SK-N-SH treated with all-trans-retinoic acid at 6 μM for 48 hours (cell line): ENCODE results near the gene ISL1.

ENCODE experiments used
- ATAC-seq: fragments of 200-7000 bp; cut with Tn5 transposase; 3 replicates; pipeline ENCODE4 v1.9.1; 2020; ENCODE audit warnings: mild to moderate bottlenecking, moderate library complexity
- ARNTL ChIP-seq: fragments of 450-650 bp; formaldehyde crosslinking; IDR thresholded peaks from 2 replicates; pipeline ENCODE4 v1.5.0; 2020; ENCODE audit warnings: low read depth, mild to moderate bottlenecking, moderate library complexity, borderline replicate concordance
- BACH2 ChIP-seq: fragments of 250-450 bp; sonication (Bioruptor Pico); IDR thresholded peaks from 2 replicates; pipeline ENCODE4 v1.9.0; 2021; ENCODE audit warnings: mild to moderate bottlenecking, borderline replicate concordance
- CSDC2 ChIP-seq: fragments of 250-450 bp; sonication (Bioruptor Pico); IDR thresholded peaks from 2 replicates; pipeline ENCODE4 v1.5.0; 2020; ENCODE audit warnings: mild to moderate bottlenecking, moderate library complexity
- ESRRG ChIP-seq: fragments of 250-450 bp; sonication (Bioruptor Pico); IDR thresholded peaks from 2 replicates; pipeline ENCODE4 v1.6.1; 2021; ENCODE audit warnings: mild to moderate bottlenecking
- GLIS3 ChIP-seq: fragments of 250-450 bp; sonication (Bioruptor Pico); IDR thresholded peaks from 2 replicates; pipeline ENCODE4 v1.5.0; 2020; ENCODE audit warnings: mild to moderate bottlenecking, moderate library complexity
- ISL1 ChIP-seq: fragments of 250-450 bp; sonication (Bioruptor Pico); IDR thresholded peaks from 2 replicates; pipeline ENCODE4 v2.1.2; 2022; ENCODE audit warnings: mild to moderate bottlenecking, moderate library complexity
- OSR1 ChIP-seq: fragments of 250-450 bp; sonication (Bioruptor Pico); IDR thresholded peaks from 2 replicates; pipeline ENCODE4 v1.8.0; 2022; ENCODE audit warnings: moderate library complexity, mild to moderate bottlenecking, inconsistent platforms
- PPARA ChIP-seq: fragments of 250-450 bp; sonication (Bioruptor Pico); IDR thresholded peaks from 2 replicates; pipeline ENCODE4 v1.5.0; 2020; ENCODE audit warnings: mild to moderate bottlenecking, borderline replicate concordance
- RARB ChIP-seq: fragments of 250-450 bp; sonication (Bioruptor Pico); IDR thresholded peaks from 2 replicates; pipeline ENCODE4 v1.8.0; 2021; ENCODE audit warnings: mild to moderate bottlenecking, moderate library complexity
- SNAI2 ChIP-seq: fragments of 250-450 bp; sonication (Bioruptor Pico); IDR thresholded peaks from 2 replicates; pipeline ENCODE4 v1.5.0; 2020; ENCODE audit warnings: mild to moderate bottlenecking, moderate library complexity
- TCF4 ChIP-seq: fragments of 250-450 bp; sonication (Bioruptor Pico); IDR thresholded peaks from 2 replicates; pipeline ENCODE4 v1.8.0; 2021; ENCODE audit warnings: mild to moderate bottlenecking, moderate library complexity, borderline replicate concordance
- TOX ChIP-seq: fragments of 250-450 bp; sonication (Bioruptor Pico); IDR thresholded peaks from 2 replicates; pipeline ENCODE4 v1.8.0; 2021; ENCODE audit warnings: mild to moderate bottlenecking, moderate library complexity, borderline replicate concordance
- ZFP3 ChIP-seq: fragments of 250-450 bp; sonication (Bioruptor Pico); IDR thresholded peaks from 2 replicates; pipeline ENCODE4 v1.5.0; 2020; ENCODE audit warnings: mild to moderate bottlenecking, moderate library complexity
- ZNF565 ChIP-seq: fragments of 450-650 bp; formaldehyde crosslinking; conservative IDR thresholded peaks from 2 replicates; pipeline ENCODE4 v1.5.0; 2020; ENCODE audit warnings: low read depth, mild to moderate bottlenecking, moderate library complexity
- ZNF70 ChIP-seq: fragments of 450-650 bp; formaldehyde crosslinking; IDR thresholded peaks from 2 replicates; pipeline ENCODE4 v1.5.0; 2020; ENCODE audit warnings: mild to moderate bottlenecking, moderate library complexity
- ZNF8 ChIP-seq: fragments of 450-650 bp; formaldehyde crosslinking; IDR thresholded peaks from 2 replicates; pipeline ENCODE4 v1.5.0; 2020; ENCODE audit warnings: mild to moderate bottlenecking, moderate library complexity
- TF ChIP-seq, protein P1 (sequence below): fragments of 250-450 bp; sonication (Bioruptor Pico); IDR thresholded peaks from 2 replicates; pipeline ENCODE4 v1.8.0; 2021; ENCODE audit warnings: low read depth, mild to moderate bottlenecking, moderate library complexity, borderline replicate concordance
- TF ChIP-seq, protein P2 (sequence below): fragments of 250-450 bp; sonication (Bioruptor Pico); IDR thresholded peaks from 2 replicates; pipeline ENCODE4 v1.5.0; 2020; ENCODE audit warnings: mild to moderate bottlenecking, moderate library complexity
- TF ChIP-seq, protein P3 (sequence below): fragments of 250-450 bp; sonication (Bioruptor Pico); IDR thresholded peaks from 2 replicates; pipeline ENCODE4 v1.5.1; 2020; ENCODE audit warnings: low read depth, mild to moderate bottlenecking, moderate library complexity
- TF ChIP-seq, protein P4 (sequence below): fragments of 250-450 bp; sonication (Bioruptor Pico); IDR thresholded peaks from 2 replicates; pipeline ENCODE4 v1.8.0; 2020; ENCODE audit warnings: mild to moderate bottlenecking, moderate library complexity, borderline replicate concordance
- TF ChIP-seq, protein P5 (sequence below): fragments of 250-450 bp; sonication (Bioruptor Pico); IDR thresholded peaks from 2 replicates; pipeline ENCODE4 v1.5.1; 2021; ENCODE audit warnings: mild to moderate bottlenecking, moderate library complexity

Gene ISL1

DNA sequence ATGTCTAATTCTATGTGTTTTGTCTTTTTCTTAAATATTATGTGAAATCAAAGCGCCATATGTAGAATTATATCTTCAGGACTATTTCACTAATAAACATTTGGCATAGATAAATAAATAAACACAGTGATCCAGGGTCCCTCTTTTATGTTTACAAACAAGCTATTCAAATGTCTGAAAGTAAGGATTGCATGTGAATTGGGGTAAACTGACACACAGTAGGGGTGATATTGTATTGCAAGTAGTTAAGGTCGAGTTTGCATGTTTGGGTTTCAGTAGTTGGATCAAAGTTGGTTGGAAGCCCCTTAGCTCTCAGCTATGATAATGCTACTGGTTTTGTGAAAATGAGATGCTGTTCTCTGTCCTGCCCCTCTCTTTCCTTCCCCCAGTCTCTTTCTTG lies 11.4 kb downstream of the ISL1 start:
- TF ChIP-seq, protein P1, sequence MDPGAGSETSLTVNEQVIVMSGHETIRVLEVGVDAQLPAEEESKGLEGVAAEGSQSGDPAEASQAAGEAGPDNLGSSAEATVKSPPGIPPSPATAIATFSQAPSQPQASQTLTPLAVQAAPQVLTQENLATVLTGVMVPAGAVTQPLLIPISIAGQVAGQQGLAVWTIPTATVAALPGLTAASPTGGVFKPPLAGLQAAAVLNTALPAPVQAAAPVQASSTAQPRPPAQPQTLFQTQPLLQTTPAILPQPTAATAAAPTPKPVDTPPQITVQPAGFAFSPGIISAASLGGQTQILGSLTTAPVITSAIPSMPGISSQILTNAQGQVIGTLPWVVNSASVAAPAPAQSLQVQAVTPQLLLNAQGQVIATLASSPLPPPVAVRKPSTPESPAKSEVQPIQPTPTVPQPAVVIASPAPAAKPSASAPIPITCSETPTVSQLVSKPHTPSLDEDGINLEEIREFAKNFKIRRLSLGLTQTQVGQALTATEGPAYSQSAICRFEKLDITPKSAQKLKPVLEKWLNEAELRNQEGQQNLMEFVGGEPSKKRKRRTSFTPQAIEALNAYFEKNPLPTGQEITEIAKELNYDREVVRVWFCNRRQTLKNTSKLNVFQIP (CRISPR knock-in tag): no peak
- TF ChIP-seq, protein P2, sequence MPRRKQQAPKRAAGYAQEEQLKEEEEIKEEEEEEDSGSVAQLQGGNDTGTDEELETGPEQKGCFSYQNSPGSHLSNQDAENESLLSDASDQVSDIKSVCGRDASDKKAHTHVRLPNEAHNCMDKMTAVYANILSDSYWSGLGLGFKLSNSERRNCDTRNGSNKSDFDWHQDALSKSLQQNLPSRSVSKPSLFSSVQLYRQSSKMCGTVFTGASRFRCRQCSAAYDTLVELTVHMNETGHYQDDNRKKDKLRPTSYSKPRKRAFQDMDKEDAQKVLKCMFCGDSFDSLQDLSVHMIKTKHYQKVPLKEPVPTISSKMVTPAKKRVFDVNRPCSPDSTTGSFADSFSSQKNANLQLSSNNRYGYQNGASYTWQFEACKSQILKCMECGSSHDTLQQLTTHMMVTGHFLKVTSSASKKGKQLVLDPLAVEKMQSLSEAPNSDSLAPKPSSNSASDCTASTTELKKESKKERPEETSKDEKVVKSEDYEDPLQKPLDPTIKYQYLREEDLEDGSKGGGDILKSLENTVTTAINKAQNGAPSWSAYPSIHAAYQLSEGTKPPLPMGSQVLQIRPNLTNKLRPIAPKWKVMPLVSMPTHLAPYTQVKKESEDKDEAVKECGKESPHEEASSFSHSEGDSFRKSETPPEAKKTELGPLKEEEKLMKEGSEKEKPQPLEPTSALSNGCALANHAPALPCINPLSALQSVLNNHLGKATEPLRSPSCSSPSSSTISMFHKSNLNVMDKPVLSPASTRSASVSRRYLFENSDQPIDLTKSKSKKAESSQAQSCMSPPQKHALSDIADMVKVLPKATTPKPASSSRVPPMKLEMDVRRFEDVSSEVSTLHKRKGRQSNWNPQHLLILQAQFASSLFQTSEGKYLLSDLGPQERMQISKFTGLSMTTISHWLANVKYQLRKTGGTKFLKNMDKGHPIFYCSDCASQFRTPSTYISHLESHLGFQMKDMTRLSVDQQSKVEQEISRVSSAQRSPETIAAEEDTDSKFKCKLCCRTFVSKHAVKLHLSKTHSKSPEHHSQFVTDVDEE (CRISPR knock-in tag): no peak
- TF ChIP-seq ZFP3 (no peak), TCF4 (CRISPR knock-in tag) (no peak), ARNTL (CRISPR knock-in tag) (no peak), PPARA (CRISPR knock-in tag) (no peak), TOX (CRISPR knock-in tag) (no peak), OSR1 (CRISPR knock-in tag) (no peak), ESRRG (no peak), GLIS3 (CRISPR knock-in tag) (no peak), ZNF8 (no peak), BACH2 (no peak), SNAI2 (CRISPR knock-in tag) (no peak), CSDC2 (CRISPR knock-in tag) (no peak), ZNF565 (CRISPR knock-in tag) (no peak), ISL1 (CRISPR knock-in tag) (no peak), RARB (no peak)
- TF ChIP-seq, protein P3, sequence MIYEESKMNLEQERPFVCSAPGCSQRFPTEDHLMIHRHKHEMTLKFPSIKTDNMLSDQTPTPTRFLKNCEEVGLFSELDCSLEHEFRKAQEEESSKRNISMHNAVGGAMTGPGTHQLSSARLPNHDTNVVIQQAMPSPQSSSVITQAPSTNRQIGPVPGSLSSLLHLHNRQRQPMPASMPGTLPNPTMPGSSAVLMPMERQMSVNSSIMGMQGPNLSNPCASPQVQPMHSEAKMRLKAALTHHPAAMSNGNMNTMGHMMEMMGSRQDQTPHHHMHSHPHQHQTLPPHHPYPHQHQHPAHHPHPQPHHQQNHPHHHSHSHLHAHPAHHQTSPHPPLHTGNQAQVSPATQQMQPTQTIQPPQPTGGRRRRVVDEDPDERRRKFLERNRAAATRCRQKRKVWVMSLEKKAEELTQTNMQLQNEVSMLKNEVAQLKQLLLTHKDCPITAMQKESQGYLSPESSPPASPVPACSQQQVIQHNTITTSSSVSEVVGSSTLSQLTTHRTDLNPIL (CRISPR knock-in tag): no peak
- TF ChIP-seq, protein P4, sequence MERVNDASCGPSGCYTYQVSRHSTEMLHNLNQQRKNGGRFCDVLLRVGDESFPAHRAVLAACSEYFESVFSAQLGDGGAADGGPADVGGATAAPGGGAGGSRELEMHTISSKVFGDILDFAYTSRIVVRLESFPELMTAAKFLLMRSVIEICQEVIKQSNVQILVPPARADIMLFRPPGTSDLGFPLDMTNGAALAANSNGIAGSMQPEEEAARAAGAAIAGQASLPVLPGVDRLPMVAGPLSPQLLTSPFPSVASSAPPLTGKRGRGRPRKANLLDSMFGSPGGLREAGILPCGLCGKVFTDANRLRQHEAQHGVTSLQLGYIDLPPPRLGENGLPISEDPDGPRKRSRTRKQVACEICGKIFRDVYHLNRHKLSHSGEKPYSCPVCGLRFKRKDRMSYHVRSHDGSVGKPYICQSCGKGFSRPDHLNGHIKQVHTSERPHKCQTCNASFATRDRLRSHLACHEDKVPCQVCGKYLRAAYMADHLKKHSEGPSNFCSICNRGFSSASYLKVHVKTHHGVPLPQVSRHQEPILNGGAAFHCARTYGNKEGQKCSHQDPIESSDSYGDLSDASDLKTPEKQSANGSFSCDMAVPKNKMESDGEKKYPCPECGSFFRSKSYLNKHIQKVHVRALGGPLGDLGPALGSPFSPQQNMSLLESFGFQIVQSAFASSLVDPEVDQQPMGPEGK (CRISPR knock-in tag): no peak
- TF ChIP-seq, all 23 proteins: peak for 0
- no peak for ATAC-seq

DNA sequence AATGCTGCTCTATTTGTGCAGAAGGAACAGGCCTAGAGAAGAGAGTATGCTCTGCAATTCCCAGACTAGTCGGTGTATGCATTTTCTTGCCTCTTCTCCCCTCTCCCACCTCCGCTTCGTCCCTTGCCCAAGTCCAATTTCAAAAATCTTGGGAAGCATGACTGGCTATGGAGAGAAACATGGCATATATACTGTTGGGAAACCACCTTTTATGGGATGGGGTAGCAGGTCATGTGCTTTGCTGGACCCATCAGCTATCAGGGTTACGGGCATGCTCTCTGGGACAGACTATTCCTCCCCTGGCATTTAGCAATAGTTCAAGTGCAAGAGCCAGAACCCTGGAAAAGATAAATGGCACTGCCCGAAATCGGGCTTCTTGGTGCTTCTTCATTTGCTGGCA lies 12.0 kb downstream of the ISL1 start:
- TF ChIP-seq ZNF565 (CRISPR knock-in tag) (0 out of 2 replicates have a peak, but pooled peaks have one; percentile 47), ZFP3 (0 out of 2 replicates have a peak, but pooled peaks have one; percentile 26), SNAI2 (CRISPR knock-in tag) (peak; percentile 72; the same call in 1 of the 2 replicates), GLIS3 (CRISPR knock-in tag) (0 out of 2 replicates have a peak, but pooled peaks have one; percentile 6), ZNF70 (CRISPR knock-in tag) (no peak)
- TF ChIP-seq, protein P5, sequence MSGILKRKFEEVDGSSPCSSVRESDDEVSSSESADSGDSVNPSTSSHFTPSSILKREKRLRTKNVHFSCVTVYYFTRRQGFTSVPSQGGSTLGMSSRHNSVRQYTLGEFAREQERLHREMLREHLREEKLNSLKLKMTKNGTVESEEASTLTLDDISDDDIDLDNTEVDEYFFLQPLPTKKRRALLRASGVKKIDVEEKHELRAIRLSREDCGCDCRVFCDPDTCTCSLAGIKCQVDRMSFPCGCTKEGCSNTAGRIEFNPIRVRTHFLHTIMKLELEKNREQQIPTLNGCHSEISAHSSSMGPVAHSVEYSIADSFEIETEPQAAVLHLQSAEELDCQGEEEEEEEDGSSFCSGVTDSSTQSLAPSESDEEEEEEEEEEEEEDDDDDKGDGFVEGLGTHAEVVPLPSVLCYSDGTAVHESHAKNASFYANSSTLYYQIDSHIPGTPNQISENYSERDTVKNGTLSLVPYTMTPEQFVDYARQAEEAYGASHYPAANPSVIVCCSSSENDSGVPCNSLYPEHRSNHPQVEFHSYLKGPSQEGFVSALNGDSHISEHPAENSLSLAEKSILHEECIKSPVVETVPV: no peak
- peak; percentile 13; the same call in 2 of the 3 replicates for ATAC-seq

DNA sequence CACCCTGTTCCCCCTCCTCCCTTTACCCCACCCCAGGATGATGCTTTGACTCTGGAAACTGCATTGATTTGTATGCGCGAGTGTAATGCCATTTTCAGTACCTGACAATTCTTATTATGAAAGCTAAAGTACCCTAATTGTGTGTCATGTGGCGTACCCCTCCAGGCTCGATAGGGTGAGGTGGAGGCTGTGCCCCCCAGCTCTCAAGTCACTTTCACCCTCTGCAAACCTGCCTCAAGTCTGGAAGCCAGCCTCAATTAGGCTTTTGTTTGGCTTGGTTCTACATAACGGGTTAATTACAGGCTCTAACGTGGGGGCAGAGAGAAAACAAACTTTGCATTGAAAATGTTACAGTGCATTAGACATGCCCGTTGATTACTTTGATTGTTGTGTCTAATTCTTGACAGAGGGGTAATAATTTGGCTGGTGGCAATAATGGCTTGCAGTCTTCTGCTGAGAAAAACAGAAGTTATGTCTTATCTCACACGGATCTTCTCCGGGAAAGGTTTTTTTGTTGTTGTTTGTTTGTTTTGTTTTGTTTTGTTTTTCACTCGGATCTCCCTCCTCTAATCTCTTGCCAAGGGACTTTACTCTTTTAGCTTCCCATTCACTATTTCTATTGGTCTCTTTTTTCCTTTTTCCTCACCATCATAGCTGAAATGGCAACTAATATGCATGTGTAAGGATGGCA lies 12.6 kb downstream of the ISL1 start:
- no peak for ATAC-seq
- no peak for TF ChIP-seq GLIS3 (CRISPR knock-in tag)
- no peak for TF ChIP-seq TCF4 (CRISPR knock-in tag)
- TF ChIP-seq, protein P5: no peak
- TF ChIP-seq ARNTL (CRISPR knock-in tag): no peak
- no peak for TF ChIP-seq RARB
- TF ChIP-seq, protein P1 (CRISPR knock-in tag): no peak
- no peak for TF ChIP-seq ESRRG
- TF ChIP-seq, protein P2 (CRISPR knock-in tag): no peak
